Trophoblast cell (in vitro differentiated cells and primary cell): Measurements from ENCODE around the gene ST6GALNAC3.

Source experiments
- DNase-seq, 2 donors: peaks; one replicate each; pipeline ENCODE4 v3.0.0-alpha.2; 2016
- H2AFZ ChIP-seq: 2 replicates; pipeline ENCODE4 v1.6.1; 2013; ENCODE audit warnings: low read length, moderate library complexity, mild to moderate bottlenecking; ENCODE audit not compliant: insufficient read depth, poor library complexity
- H2AK5ac ChIP-seq: 2 replicates; pipeline ENCODE4 v1.6.1; 2013; ENCODE audit warnings: mild to moderate bottlenecking, low read length
- H2BK120ac ChIP-seq: 2 replicates; pipeline ENCODE4 v1.6.1; 2013; ENCODE audit warnings: low read length, mild to moderate bottlenecking, moderate library complexity; ENCODE audit not compliant: insufficient read depth, poor library complexity
- H2BK12ac ChIP-seq: 2 replicates; pipeline ENCODE4 v1.6.1; 2013; ENCODE audit warnings: mild to moderate bottlenecking, low read length, moderate library complexity
- H2BK5ac ChIP-seq: 2 replicates; pipeline ENCODE4 v1.6.1; 2013; ENCODE audit warnings: low read length, low read depth, moderate library complexity, mild to moderate bottlenecking; ENCODE audit not compliant: poor library complexity
- H3K14ac ChIP-seq: 2 replicates; pipeline ENCODE4 v1.6.1; 2013; ENCODE audit warnings: mild to moderate bottlenecking, low read length
- H3K18ac ChIP-seq: 2 replicates; pipeline ENCODE4 v1.6.1; 2013; ENCODE audit warnings: mild to moderate bottlenecking, low read length
- H3K23ac ChIP-seq: 2 replicates; pipeline ENCODE4 v1.6.1; 2013; ENCODE audit warnings: low read length
- H3K27ac ChIP-seq: 2 replicates; pipeline ENCODE4 v1.5.1; 2013; ENCODE audit warnings: low read depth, mild to moderate bottlenecking, inconsistent platforms, low read length, moderate library complexity
- H3K27me3 ChIP-seq: 2 replicates; pipeline ENCODE4 v1.6.1; 2013; ENCODE audit warnings: inconsistent platforms, mild to moderate bottlenecking, low read length, moderate library complexity; ENCODE audit not compliant: insufficient read depth
- H3K36me3 ChIP-seq, 2 experiments: 1 replicate in 1 of 2; 2 replicates in 1 of 2; pipeline ENCODE4 v1.6.1; 2013; ENCODE audit warnings: low read length in 2 of 2, mild to moderate bottlenecking in 2 of 2, moderate library complexity in 1 of 2; ENCODE audit not compliant: insufficient read depth in 2 of 2, control insufficient read depth in 1 of 2
- H3K4ac ChIP-seq: 2 replicates; pipeline ENCODE4 v1.6.1; 2013; ENCODE audit warnings: low read depth, mild to moderate bottlenecking, low read length, moderate library complexity
- H3K4me1 ChIP-seq, 2 experiments: 1 replicate in 1 of 2; 2 replicates in 1 of 2; pipeline ENCODE4 v1.6.1; 2013; ENCODE audit warnings: low read length in 2 of 2, mild to moderate bottlenecking in 2 of 2, moderate library complexity in 1 of 2; ENCODE audit not compliant: insufficient read depth in 2 of 2, control insufficient read depth in 1 of 2
- H3K4me2 ChIP-seq: 2 replicates; pipeline ENCODE4 v1.6.1; 2013; ENCODE audit warnings: inconsistent platforms, mild to moderate bottlenecking, low read length, moderate library complexity
- H3K4me3 ChIP-seq: 2 replicates; pipeline ENCODE4 v1.5.1; 2013; ENCODE audit warnings: mild to moderate bottlenecking, low read depth, low read length, inconsistent platforms
- H3K79me1 ChIP-seq: one replicate; pipeline ENCODE4 v1.6.1; 2013; ENCODE audit warnings: low read length
- H3K79me2 ChIP-seq: 2 replicates; pipeline ENCODE4 v1.6.1; 2013; ENCODE audit warnings: low read length, mild to moderate bottlenecking; ENCODE audit not compliant: control insufficient read depth, insufficient read depth, poor library complexity
- H3K9ac ChIP-seq: 2 replicates; pipeline ENCODE4 v1.6.1; 2013; ENCODE audit warnings: mild to moderate bottlenecking, low read length
- H3K9me3 ChIP-seq: 2 replicates; pipeline ENCODE4 v1.6.1; 2013; ENCODE audit warnings: low read depth, mild to moderate bottlenecking, control low read depth, inconsistent platforms, low read length; ENCODE audit not compliant: insufficient read depth
- H4K12ac ChIP-seq: 2 replicates; pipeline ENCODE4 v1.6.1; 2013; ENCODE audit warnings: low read depth, mild to moderate bottlenecking, low read length, moderate library complexity
- H4K8ac ChIP-seq: 2 replicates; pipeline ENCODE4 v1.6.1; 2013; ENCODE audit warnings: low read depth, mild to moderate bottlenecking, low read length, moderate library complexity
- H4K91ac ChIP-seq: one replicate; pipeline ENCODE4 v1.6.1; 2013; ENCODE audit warnings: low read depth, mild to moderate bottlenecking, low read length, moderate library complexity
- WGBS: extraction: QIAGEN DNeasy Blood & Tissue Kit; methylation state at CpG from one replicate; pipeline ENCODE4 v1.1.7; 2013; ENCODE audit warnings: missing lambda C conversion rate; ENCODE audit not compliant: insufficient read length, insufficient coverage; ENCODE audit errors: extremely low coverage; 5-methylcytosine and 5-hydroxymethylcytosine counted together

The ST6GALNAC3 gene

DNA sequence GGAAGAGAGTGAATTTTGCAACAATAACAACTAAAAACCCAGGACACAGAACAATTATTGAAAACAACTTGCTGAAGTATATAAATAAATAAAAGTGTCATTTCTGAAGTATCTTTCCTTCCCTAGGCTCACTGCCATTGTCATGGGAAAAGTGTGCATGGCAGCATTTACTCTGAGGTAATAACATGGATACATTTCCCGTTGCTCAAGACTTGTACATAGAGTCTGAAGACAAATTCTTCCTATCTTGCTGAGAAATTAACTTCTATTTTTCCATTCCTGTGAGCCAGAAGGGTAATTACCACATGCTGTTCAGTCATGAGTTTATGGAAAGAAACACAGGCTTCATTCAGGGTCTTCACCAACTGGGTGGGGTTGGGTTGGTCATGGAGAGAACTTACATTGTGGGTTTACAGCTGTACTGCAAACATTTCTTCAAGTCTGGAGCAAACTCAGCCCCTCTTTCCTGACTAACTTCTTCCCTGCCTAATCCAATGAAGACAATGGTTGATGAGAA is 32.2 kb downstream of the ST6GALNAC3 start:
- no peak for DNase-seq
- no peak overlapping the region for H4K91ac ChIP-seq
- no peaks in the 10 kb centered on the region for H3K9me3 ChIP-seq
- H3K27me3 ChIP-seq, result no peaks in the 10 kb centered on the region
- no peak overlapping the region for H3K4me2 ChIP-seq
- H2AK5ac ChIP-seq, result no peak overlapping the region
- peaks cover 2 to 3% of the 10 kb centered on the region in 2 experiments for H3K36me3 ChIP-seq
- H3K27ac ChIP-seq, result no peak overlapping the region
- no peak overlapping the region for H3K18ac ChIP-seq
- no peak overlapping the region for H3K14ac ChIP-seq
- H2BK5ac ChIP-seq, result no peak overlapping the region
- H2AFZ ChIP-seq, result no peak overlapping the region
- no peaks in the 10 kb centered on the region for H3K79me1 ChIP-seq
- no peak overlapping the region for H3K4me3 ChIP-seq
- no peak overlapping the region for H3K23ac ChIP-seq
- WGBS, result no CpG with 5 or more reads among the region's 1 CpG
- H2BK12ac ChIP-seq, result no peak overlapping the region
- H3K4ac ChIP-seq, result no peak overlapping the region
- no peaks in the 10 kb centered on the region for H3K79me2 ChIP-seq
- no peak overlapping the region for H4K12ac ChIP-seq
- H2BK120ac ChIP-seq, result no peak overlapping the region
- H3K4me1 ChIP-seq, result peaks cover 5% of the 10 kb centered on the region in 2 experiments
- no peak overlapping the region for H3K9ac ChIP-seq
- H4K8ac ChIP-seq, result no peak overlapping the region

DNA sequence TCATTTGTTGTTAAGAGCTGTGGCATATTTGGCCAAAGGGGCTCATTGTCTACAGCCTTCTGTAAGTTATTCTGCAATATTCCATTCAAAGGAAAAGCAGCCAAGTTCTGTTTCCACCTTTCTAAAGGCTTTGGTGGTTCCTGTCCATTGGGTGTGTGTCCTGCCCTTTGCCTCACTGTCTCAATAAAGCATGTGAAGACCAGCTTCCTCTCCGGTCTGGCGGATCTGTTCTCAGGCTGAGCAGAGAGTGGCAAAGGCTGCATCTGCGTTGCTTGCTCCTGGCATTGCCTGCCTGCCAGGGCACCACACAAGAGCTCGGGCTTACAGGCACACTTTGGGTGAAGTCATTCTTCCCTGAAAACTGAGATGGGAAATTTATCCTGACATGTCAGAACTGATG is 34.9 kb downstream of the ST6GALNAC3 start:
- H3K79me2 ChIP-seq, result no peaks in the 10 kb centered on the region
- H2BK5ac ChIP-seq, result no peak overlapping the region
- H3K27me3 ChIP-seq, result no peaks in the 10 kb centered on the region
- peaks cover 5% of the 10 kb centered on the region in 2 experiments for H3K4me1 ChIP-seq
- peaks cover 2% of the 10 kb centered on the region for H3K9me3 ChIP-seq
- no peak overlapping the region for H2BK12ac ChIP-seq
- H4K91ac ChIP-seq, result no peak overlapping the region
- no peak overlapping the region for H3K14ac ChIP-seq
- H4K8ac ChIP-seq, result no peak overlapping the region
- H3K79me1 ChIP-seq, result no peaks in the 10 kb centered on the region
- no peak overlapping the region for H2AK5ac ChIP-seq
- no peak overlapping the region for H3K18ac ChIP-seq
- no peak overlapping the region for H3K23ac ChIP-seq
- no peak overlapping the region for H2BK120ac ChIP-seq
- no CpG with 5 or more reads among the region's 4 CpGs for WGBS
- H3K4ac ChIP-seq, result no peak overlapping the region
- H3K9ac ChIP-seq, result no peak overlapping the region
- H3K4me3 ChIP-seq, result no peak overlapping the region
- no peak overlapping the region for H3K4me2 ChIP-seq
- no peak overlapping the region for H2AFZ ChIP-seq
- H3K27ac ChIP-seq, result no peak overlapping the region
- DNase-seq, result no peak
- H4K12ac ChIP-seq, result no peak overlapping the region
- peaks cover 2 to 3% of the 10 kb centered on the region in 2 experiments for H3K36me3 ChIP-seq

GRCh38 chr1:76109901-76110560 is 35.5 kb downstream of the ST6GALNAC3 start:
- H3K4ac ChIP-seq, result no peak overlapping the region
- no peak overlapping the region for H3K14ac ChIP-seq
- H2AFZ ChIP-seq, result no peak overlapping the region
- H2BK5ac ChIP-seq, result no peak overlapping the region
- no CpG with 5 or more reads among the region's 2 CpGs for WGBS
- no peak overlapping the region for H4K91ac ChIP-seq
- peak overlapping the region; percentile 17 for H2BK12ac ChIP-seq
- peak in 1 of 2 donors; percentile 15 for DNase-seq
- H3K27me3 ChIP-seq, result no peaks in the 10 kb centered on the region
- no peak overlapping the region for H4K12ac ChIP-seq
- no peak overlapping the region for H3K4me2 ChIP-seq
- H3K27ac ChIP-seq, result no peak overlapping the region
- no peaks in the 10 kb centered on the region for H3K79me1 ChIP-seq
- H4K8ac ChIP-seq, result no peak overlapping the region
- H3K79me2 ChIP-seq, result no peaks in the 10 kb centered on the region
- peaks cover 2 to 3% of the 10 kb centered on the region in 2 experiments for H3K36me3 ChIP-seq
- H3K4me3 ChIP-seq, result no peak overlapping the region
- H3K9me3 ChIP-seq, result peaks cover 2% of the 10 kb centered on the region
- H2BK120ac ChIP-seq, result no peak overlapping the region
- H3K18ac ChIP-seq, result no peak overlapping the region
- peaks cover 5% of the 10 kb centered on the region in 2 experiments for H3K4me1 ChIP-seq
- H2AK5ac ChIP-seq, result no peak overlapping the region
- H3K9ac ChIP-seq, result no peak overlapping the region
- no peak overlapping the region for H3K23ac ChIP-seq

DNA sequence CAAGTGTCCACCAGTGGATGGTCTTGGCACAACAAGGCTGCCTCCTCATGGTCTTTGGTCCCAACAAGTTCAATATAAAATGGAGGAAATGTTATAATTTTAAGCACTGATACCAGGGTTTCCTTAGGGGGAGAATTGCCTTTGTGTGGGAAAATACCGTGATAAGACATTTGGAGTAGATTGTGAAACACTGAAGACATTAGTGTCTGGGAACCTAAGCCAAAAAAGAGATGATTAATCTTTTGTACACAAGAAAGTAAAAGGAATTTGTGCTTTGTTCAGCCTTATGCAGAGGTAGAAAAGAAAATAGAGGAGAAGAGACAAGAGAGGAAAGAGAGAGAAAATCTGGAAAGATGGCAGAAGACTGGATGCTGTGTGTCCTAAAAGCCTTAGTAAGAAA is 36.1 kb downstream of the ST6GALNAC3 start:
- no peak overlapping the region for H3K4me3 ChIP-seq
- H3K36me3 ChIP-seq, result peaks cover 2 to 3% of the 10 kb centered on the region in 2 experiments
- DNase-seq, result no peak
- H2BK120ac ChIP-seq, result no peak overlapping the region
- H3K23ac ChIP-seq, result no peak overlapping the region
- peaks cover 5% of the 10 kb centered on the region in 2 experiments for H3K4me1 ChIP-seq
- H3K79me2 ChIP-seq, result no peaks in the 10 kb centered on the region
- H3K4ac ChIP-seq, result no peak overlapping the region
- no peak overlapping the region for H3K9ac ChIP-seq
- H2BK12ac ChIP-seq, result no peak overlapping the region
- H2AK5ac ChIP-seq, result no peak overlapping the region
- no peaks in the 10 kb centered on the region for H3K79me1 ChIP-seq
- WGBS, result no CpG with 5 or more reads among the region's 1 CpG
- no peak overlapping the region for H3K4me2 ChIP-seq
- H4K91ac ChIP-seq, result no peak overlapping the region
- H3K14ac ChIP-seq, result no peak overlapping the region
- H4K12ac ChIP-seq, result no peak overlapping the region
- H2BK5ac ChIP-seq, result no peak overlapping the region
- no peak overlapping the region for H3K27ac ChIP-seq
- H3K9me3 ChIP-seq, result peaks cover 2% of the 10 kb centered on the region
- H3K18ac ChIP-seq, result no peak overlapping the region
- no peak overlapping the region for H4K8ac ChIP-seq
- no peaks in the 10 kb centered on the region for H3K27me3 ChIP-seq
- no peak overlapping the region for H2AFZ ChIP-seq
